ENCODE data around the gene DDX50. TPM values are rescaled to one million over a fixed set of nuclear protein-coding genes. Genes with fewer than 3 reads are reported as not detected.
"Not testable (repeated sequence)": the region's sequence is repeated elsewhere in the genome, so short reads cannot be mapped to it uniquely, and the experiment has no call there.

Gene DDX50, protein sequence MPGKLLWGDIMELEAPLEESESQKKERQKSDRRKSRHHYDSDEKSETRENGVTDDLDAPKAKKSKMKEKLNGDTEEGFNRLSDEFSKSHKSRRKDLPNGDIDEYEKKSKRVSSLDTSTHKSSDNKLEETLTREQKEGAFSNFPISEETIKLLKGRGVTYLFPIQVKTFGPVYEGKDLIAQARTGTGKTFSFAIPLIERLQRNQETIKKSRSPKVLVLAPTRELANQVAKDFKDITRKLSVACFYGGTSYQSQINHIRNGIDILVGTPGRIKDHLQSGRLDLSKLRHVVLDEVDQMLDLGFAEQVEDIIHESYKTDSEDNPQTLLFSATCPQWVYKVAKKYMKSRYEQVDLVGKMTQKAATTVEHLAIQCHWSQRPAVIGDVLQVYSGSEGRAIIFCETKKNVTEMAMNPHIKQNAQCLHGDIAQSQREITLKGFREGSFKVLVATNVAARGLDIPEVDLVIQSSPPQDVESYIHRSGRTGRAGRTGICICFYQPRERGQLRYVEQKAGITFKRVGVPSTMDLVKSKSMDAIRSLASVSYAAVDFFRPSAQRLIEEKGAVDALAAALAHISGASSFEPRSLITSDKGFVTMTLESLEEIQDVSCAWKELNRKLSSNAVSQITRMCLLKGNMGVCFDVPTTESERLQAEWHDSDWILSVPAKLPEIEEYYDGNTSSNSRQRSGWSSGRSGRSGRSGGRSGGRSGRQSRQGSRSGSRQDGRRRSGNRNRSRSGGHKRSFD
- total RNA-seq: 28.1 and 31.7 TPM in 2 replicates

DNA sequence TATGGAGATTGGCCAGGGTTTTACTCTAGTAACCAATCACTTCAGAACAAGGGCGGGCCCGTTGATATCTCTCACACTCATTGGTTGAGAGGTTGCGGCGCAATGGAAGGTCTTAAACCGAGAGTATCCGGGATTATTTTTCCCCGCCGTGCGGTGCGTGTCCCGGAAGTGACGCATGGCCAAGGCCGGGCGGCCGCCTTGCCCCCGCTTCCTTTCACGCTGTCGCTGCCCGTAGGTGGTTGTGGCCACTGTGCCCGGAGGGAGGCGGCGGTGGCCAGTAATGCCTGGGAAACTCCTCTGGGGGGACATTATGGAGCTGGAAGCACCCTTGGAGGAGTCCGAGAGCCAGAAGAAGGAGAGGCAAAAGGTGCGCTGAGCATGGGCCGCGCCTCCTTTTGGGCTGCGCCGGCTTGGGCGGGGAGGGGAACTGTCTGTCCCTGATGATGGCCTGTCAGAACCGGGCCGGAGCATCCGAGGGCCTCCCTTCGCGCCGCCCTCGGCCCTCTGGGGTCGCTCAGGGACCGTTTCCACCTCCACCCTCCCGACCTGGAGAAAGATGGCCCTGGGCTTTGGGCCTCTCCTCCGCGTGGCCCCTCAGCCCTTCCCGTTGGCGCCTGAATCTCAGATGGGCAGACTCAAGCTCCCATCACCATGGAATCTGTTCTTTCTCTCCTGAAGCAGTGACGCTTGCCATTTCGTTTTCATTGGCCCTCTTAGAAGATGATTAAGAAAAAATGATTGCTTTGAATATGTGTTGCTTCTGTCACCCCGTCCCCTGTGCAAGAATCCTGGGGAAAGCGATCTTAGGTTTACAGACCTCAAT is at the start of gene DDX50:
DDX50 (plus strand) TSS at position 211 of the 823 bp plus-strand sequence; CDS start at position 281, 70 bp downstream.
- peak; percentile 99 to 100 for DNase-seq (ENCODE audit: low read depth in 2 of 2)

GRCh38 chr10:68856352-68856751 is 44.8 kb upstream of the DDX50 start:
- DNase-seq (ENCODE audit: low read depth in 2 of 2): no peak

GRCh38 chr10:68857005-68857404 is 44.1 kb upstream of the DDX50 start:
- DNase-seq (ENCODE audit: low read depth in 2 of 2): no peak

GRCh38 chr10:68861253-68861652 is 39.9 kb upstream of the DDX50 start:
- peak in 1 of 2 donors; percentile 10 for DNase-seq (ENCODE audit: low read depth in 2 of 2)

DNA sequence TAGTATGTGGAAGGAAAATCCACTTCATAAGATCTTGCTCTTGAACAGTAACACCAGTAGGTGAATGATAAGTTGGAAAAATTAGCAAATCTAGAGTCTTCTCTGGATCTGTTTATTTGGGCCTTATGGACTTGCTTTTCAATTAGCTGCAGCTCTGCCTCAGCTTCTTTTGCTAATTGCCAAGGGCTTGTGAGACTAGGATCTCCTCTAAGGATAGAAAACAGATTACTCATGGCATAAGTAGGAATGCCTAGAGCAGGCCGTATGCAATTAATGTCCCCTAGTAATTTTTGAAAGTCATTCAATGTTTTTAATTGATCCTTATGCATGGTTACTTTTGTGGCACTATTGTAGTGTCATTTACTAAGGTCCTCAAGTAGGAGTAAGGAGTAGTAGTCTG is 36.5 kb upstream of the DDX50 start:
- no peak for DNase-seq (ENCODE audit: low read depth in 2 of 2)

GRCh38 chr10:68868173-68868572 is 32.9 kb upstream of the DDX50 start:
- DNase-seq (ENCODE audit: low read depth in 2 of 2): not testable (repeated sequence)

DNA sequence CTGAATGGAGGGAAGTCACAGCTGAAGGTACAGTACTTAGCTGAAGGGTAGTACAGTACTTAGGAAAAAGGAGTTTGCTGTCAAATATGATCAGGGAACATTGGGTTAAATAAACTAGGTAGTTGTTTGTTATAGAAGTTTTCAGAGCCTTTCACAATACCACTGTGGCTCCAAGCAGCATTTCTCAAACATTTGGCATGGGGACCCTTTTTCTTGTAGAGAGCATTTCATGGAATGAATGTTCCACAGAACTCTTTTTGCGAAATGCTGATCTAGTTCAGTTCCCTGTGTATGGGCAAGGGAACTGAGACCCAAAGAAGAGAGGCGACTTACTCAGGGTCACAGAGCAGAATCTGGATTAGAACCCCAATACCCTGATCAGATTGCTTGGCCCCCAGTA is 31.5 kb upstream of the DDX50 start:
- DNase-seq (ENCODE audit: low read depth in 2 of 2): no peak

DNA sequence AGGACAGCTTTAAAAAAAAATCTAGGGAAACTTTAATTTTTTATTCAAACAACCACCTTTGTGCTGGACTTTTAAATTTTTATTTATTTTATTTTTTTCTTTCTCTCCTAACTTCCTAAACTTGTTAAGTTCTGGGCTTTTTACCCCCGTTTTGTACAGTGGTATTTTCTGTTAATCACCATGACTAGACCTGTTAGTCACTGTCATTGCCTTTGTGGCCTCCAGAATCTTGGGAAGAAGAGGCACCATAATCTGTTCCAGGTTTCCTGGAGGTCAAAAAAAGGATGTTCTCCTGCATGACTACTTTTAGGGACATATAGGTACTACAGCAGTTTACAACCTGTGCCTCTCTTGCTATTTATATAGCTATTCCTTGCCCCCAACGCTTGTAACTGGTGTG is 31.1 kb upstream of the DDX50 start:
- DNase-seq (ENCODE audit: low read depth in 2 of 2): no peak

DNA sequence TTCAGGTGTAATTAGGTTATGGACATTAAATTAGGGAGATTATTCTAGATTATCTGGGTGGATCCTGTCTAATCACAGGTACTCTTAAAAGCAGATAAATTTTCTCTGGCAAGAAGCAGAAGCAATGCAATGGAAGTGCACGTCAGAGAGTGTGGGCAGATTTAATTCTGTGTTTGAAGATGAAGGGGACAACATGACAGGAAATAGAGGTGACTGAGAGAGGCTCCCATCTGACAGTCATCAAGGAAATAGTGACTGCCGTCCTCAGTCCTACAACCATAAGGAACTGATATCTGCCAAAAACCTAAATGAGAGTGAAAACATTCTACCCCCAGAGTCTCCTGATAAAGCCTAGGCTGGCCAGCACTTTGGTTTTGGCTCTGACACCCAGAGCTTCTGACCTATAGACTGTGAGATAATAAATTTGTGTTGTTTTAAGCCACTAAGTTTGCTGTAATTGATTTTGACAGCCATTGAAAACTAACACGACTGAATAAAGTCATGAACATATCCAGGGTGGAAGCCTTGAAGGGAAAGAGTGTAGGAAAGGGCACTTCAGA is 30.5 kb upstream of the DDX50 start:
- DNase-seq (ENCODE audit: low read depth in 2 of 2): no peak

GRCh38 chr10:68871105-68871711 is 29.9 kb upstream of the DDX50 start:
- peak in 1 of 2 donors; percentile 9 for DNase-seq (ENCODE audit: low read depth in 2 of 2)

DNA sequence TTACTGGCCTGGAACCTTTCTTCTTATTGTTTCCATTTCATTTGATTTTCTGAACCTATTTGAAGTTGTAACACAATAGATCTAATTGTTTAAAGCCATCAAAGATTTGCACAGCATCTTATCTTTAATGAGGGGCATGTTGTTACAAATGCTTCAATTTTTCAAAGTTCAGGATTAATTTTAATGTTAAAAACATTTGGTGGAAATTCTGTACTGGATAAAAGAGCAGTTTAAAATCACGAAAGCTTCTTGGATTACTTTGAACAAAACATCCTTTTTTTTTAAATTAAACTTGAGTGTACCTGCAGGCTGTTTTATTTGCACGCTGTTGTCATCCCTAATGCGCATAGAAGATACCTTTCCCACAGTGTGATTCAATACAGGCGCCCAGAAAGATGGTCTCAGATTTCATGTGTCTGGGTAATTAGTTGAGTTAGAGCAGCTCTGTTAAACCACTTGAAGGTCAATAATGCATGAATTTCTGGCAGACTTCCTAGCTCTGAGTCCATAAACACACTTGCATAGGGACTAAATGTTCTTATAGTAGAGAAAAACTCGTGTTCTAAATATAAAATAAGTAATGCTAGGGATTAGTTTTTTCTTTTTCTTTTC is 29.3 kb upstream of the DDX50 start:
- DNase-seq (ENCODE audit: low read depth in 2 of 2): no peak

DNA sequence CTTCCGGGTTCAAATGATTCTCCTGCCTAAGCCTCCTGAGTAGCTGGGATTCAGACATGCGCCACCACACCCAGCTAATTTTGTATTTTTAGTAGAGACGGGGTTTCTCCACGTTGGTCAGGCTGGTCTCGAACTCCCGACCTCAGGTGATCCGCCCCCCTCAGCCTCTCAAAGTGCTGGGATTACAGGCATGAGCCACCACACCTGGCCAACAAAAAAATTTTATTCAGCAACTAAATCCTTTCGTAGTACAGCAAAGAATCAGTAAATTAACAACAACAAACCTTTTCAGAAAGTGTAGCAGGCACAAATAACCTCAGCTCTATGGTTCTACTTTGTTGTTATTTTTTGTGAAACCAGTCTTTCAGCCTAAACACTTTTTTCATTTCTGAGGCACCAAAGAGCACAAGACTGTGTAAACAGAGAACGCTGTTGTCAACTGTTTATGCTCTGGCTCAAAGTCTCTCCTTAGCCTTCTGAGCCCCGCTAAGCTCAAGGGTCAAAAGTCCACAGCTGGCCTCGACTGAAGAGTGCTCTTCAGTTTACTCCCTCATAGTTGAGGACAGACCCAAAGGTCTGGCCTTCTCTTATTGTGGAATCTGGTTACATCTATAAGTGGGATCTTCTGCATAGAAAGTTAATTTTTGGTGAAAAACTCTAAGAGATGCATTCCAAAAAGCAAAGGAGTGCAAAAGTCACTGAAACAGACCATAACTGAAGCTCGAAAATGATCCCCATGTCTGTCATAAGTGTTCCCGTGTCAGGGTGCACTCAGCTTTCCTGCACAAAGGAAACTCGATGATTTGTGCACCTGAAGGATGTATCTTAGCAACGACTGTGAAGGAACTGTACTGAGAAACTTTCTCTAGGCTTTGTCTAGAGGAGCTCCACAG is 24.6 kb upstream of the DDX50 start:
- no peak for DNase-seq (ENCODE audit: low read depth in 2 of 2)

DNA sequence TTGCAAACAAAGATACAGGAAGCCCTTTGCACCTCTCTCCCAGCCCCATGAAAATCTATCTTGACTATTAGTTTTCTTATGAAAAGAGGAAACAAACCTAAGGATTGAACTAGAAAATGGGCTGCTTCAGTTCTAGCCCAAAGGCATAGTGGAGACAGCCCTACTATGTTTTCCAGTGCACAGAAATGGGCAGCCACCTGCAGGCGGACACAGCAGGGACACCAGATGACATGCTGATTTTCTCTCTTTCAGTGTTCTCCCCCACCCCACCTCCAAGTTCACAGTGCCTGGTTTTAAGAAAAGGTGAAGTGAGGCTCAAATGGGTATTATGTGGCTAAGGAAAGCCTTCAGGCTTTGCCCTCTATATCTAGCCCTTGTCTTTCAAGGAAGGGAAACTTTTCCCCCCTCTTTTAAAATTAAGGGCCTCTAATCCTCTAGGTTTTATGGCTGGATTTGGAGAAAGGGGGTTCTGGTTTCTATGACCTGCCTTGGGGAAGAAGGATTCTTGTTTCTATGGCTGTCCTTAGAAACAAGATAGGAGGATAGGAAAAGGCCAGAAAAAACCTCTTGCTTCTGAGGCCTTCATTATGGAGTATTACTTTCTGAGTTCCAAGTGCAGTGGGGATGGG is 23.5 kb upstream of the DDX50 start:
- DNase-seq (ENCODE audit: low read depth in 2 of 2): no peak

DNA sequence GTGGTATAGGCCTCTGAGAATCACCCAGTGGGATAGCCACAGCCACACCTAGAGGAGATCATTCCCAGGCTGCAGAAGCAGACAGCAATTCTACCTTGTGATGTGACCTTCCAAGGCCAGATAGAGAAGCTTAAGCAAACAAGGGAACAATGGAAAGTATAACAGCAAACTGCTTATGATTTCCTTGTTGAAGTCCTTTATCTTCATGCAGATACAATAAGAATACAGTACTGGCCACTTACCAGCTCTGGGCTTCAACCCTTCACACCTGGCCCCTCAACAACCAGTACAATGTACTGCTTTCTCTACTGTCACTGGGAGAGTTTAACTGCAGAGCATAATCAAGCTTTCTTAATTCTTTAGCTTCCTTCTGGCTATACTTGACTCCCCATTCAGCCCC is 22.6 kb upstream of the DDX50 start:
- DNase-seq (ENCODE audit: low read depth in 2 of 2): no peak

DNA sequence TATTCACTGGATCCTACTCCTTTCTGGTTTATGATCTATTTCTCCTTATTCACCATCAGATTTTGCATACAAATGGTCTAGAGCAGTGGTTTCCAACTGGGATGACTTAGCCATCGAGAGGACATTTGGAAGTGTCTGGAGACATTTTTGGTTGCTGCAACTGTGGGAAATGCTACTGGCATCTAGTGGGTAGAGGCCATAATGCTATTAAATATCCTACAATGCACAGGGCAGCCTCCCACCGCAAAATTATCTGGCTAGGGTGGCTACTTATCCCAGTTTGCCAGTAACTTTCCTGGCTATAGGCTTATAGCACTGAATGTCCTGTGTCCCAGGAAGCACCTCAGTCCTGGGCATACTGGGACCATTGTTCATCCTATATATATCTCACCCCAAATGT is 21.5 kb upstream of the DDX50 start:
- no peak for DNase-seq (ENCODE audit: low read depth in 2 of 2)

GRCh38 chr10:68880181-68880580 is 20.9 kb upstream of the DDX50 start:
- no peak for DNase-seq (ENCODE audit: low read depth in 2 of 2)

- no peak for DNase-seq (ENCODE audit: low read depth in 2 of 2)
Observed at GRCh38 chr10:68895041-68895440, 6.1 kb upstream of the DDX50 start.

- peak; percentile 69 to 74 for DNase-seq (ENCODE audit: low read depth in 2 of 2)
Observed at GRCh38 chr10:68897336-68897741, 3.8 kb upstream of the DDX50 start.

DNA sequence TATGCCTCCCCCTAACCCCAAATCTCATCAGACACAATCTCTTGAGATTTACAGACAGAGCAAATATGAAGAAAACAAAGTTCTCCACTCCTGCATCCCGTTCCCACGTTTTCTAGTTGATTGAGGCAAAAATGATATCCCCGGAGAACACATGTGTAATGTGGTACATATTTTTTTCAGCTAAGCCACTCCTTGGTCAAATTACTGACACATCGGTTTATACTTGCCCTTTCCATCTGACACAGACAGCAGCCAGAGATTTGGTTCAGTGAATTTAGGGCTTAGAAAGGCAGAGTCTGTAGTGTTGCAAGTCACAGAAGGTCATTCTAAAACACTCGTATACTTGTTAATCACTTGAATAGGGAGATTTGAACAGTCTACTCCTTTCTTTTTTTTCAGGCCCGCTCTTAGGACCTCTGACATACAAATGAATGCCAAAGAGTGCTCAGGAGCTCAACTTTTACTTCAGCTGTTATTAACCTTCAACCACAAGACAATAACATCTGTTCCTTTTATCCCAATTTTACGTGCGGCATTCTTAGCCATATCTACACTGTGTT is 1.8 kb upstream of the DDX50 start:
- DNase-seq (ENCODE audit: low read depth in 2 of 2): no peak
